ENCODE measurements around the gene RPP25L. TPM values are rescaled to one million over a fixed set of nuclear protein-coding genes. Genes with fewer than 3 reads are reported as not detected.

RPP25L gene
- total RNA-seq, 2 donors from 2014 or later: 8.6 to 16.9 TPM

GRCh38 chr9:34591248-34591916 is 20.5 kb downstream of the RPP25L start:
- intact Hi-C loops (cut with DNase I): loop anchor here (5.0 to 10.0 kb wide), 2 partner anchors 157 to 184 kb away; no protein-coding TSS in a partner anchor
- H3K4me1 ChIP-seq: peaks cover 40% of the 10 kb centered on the region

GRCh38 chr9:34590381-34591247 is 21.3 kb downstream of the RPP25L start:
- Histone ChIP-seq H3K36me3 (replicated peaks in 1 of 2; ENCODE audit: insufficient read depth in 1 of 2, low read depth in 2 of 2) (no peaks in the 10 kb centered on the region), H3K27me3 (peaks cover 3 to 10% of the 10 kb centered on the region in 2 donors), H3K9me3 (no peaks in the 10 kb centered on the region), H3K27ac (no peak overlapping the region), H3K4me1 (peaks cover 40% of the 10 kb centered on the region), H3K4me3 (no peak overlapping the region)
- ATAC-seq: no peak
- TF ChIP-seq POLR2A (IDR thresholded peaks at IDR 0.05) (no peak), CTCF (IDR thresholded peaks at IDR 0.05) (no peak)
- DNase-seq: peak in 2 of 4 donors; percentile 14 to 19
- intact Hi-C loops (cut with DNase I): loop anchor here (5.0 to 10.0 kb wide), 2 partner anchors 156 to 183 kb away; no protein-coding TSS in a partner anchor
- 19 to 20% methylated on average over 29 to 40 of the region's 40 CpGs for WGBS, 2 donors

More at GRCh38 chr9:34591248-34591916, 20.5 kb downstream of the RPP25L start:
- H3K36me3 ChIP-seq (replicated peaks in 1 of 2; ENCODE audit: insufficient read depth in 1 of 2, low read depth in 2 of 2): no peaks in the 10 kb centered on the region
- no peaks in the 10 kb centered on the region for H3K9me3 ChIP-seq
- no peak overlapping the region for H3K4me3 ChIP-seq
- WGBS, 2 donors: 0 to 7% methylated on average over 1 to 60 of the region's 60 CpGs
- peak; percentile 89 for ATAC-seq
- peak; percentile 84 to 91 (median 89) for TF ChIP-seq CTCF (IDR thresholded peaks at IDR 0.05)
- no peak for TF ChIP-seq POLR2A (IDR thresholded peaks at IDR 0.05)
- H3K27me3 ChIP-seq: peaks cover 3 to 4% of the 10 kb centered on the region in 2 donors
- no peak overlapping the region for H3K27ac ChIP-seq
- peak; percentile 80 to 86 (median 84) for DNase-seq

GRCh38 chr9:34589636-34590380 is 22.1 kb downstream of the RPP25L start, which contains the start of gene CNTFR:
Gene CNTFR, minus strand, starts transcription at chr9:34589724. Its CDS starts 20,743 bp downstream, at chr9:34568981.
- Histone ChIP-seq H3K36me3 (replicated peaks in 1 of 2; ENCODE audit: insufficient read depth in 1 of 2, low read depth in 2 of 2) (no peaks in the 10 kb centered on the region), H3K27me3 (peaks cover 3 to 10% of the 10 kb centered on the region in 2 donors), H3K27ac (no peak within 1 kb of the TSS), H3K4me1 (peaks cover 40% of the 10 kb centered on the region), H3K9me3 (no peaks in the 10 kb centered on the region), H3K4me3 (no peak within 1 kb of the TSS)
- ATAC-seq: peak; percentile 12
- intact Hi-C loops (cut with DNase I): loop anchor here (5.0 to 10.0 kb wide), 3 partner anchors 38 to 183 kb away; no protein-coding TSS in a partner anchor
- 0 to 1% methylated on average over 3 to 103 of the region's 104 CpGs for WGBS, 2 donors
- TF ChIP-seq POLR2A (IDR thresholded peaks at IDR 0.05) (no peak), CTCF (IDR thresholded peaks at IDR 0.05) (no peak)
- peak in 1 of 4 donors; percentile 40 for DNase-seq

GRCh38 chr9:34588671-34589635 is 22.9 kb downstream of the RPP25L start:
- WGBS, 2 donors: 1 to 2% methylated on average over 28 to 86 of the region's 86 CpGs
- Histone ChIP-seq H3K36me3 (replicated peaks in 1 of 2; ENCODE audit: insufficient read depth in 1 of 2, low read depth in 2 of 2) (no peaks in the 10 kb centered on the region), H3K27me3 (peaks cover 3 to 10% of the 10 kb centered on the region in 2 donors), H3K4me1 (peaks cover 40% of the 10 kb centered on the region), H3K9me3 (no peaks in the 10 kb centered on the region), H3K4me3 (no peak overlapping the region), H3K27ac (no peak overlapping the region)
- DNase-seq (no peak), ATAC-seq (no peak)
- intact Hi-C loops (cut with DNase I): loop anchor here (5.0 kb wide), 1 partner anchor 37 kb away; no protein-coding TSS in a partner anchor
- TF ChIP-seq POLR2A (IDR thresholded peaks at IDR 0.05): no peak
- no peak for TF ChIP-seq CTCF (IDR thresholded peaks at IDR 0.05)
